ENCODE measurements around the gene HOGA1. TPM values are rescaled to one million over a fixed set of nuclear protein-coding genes. Genes with fewer than 3 reads are reported as not detected.
"Not testable (repeated sequence)": the region's sequence is repeated elsewhere in the genome, so short reads cannot be mapped to it uniquely, and the experiment has no call there.

The HOGA1 gene
- total and polyA plus RNA-seq, 2 experiments from 2014 or later = 0.15 TPM; not detected in 1

GRCh38 chr10:97642471-97643159, 58.4 kb downstream of the HOGA1 start:
- ATAC-seq = not testable (repeated sequence)
- H3K79me2 ChIP-seq (replicated peaks; ENCODE audit: insufficient read depth) = peaks cover 63% of the 10 kb centered on the region

DNA sequence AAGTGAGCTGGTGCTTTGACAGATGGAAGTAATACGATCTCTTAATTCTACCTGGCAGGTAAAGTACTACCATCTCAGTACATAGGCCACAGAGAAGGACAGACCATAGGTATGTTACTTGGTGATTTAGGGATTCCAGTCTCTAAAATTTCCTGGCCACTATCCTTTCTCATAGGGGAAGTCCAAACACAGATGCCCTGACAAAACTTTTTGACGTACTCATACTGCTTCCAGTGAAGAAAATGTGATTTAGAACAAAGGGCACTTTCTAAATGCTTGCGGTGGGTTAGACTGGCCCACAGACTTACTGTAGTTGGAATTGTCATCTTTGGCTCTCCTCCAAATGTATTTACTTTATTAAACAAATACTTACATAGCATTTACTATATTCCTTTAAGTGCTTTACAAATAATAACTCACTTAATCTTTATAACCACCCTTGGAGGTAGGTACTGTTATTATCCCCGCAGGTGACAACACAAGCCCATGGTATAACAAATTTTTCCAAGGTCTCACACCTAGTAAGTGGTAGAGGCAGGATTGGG, 59.3 kb downstream of the HOGA1 start:
- no peak overlapping the region for H3K27ac ChIP-seq (ENCODE audit: low read depth)
- H2AFZ ChIP-seq = no peak overlapping the region
- Mint-ChIP-seq H3K4me3 (peak overlapping the region; percentile 56; the same call in 1 of the 3 replicates), H3K36me3 (ENCODE audit: low read depth) (peaks cover 31% of the 10 kb centered on the region), H3K27ac (0 out of 2 replicates have a peak overlapping the region, but pooled peaks have one; percentile 42), H3K27me3 (ENCODE audit: insufficient read depth, low read depth, poor library complexity) (peaks cover 11% of the 10 kb centered on the region), H3K4me1 (peaks cover 32% of the 10 kb centered on the region), H3K9me3 (peaks cover 2% of the 10 kb centered on the region; the same call in 2 of the 3 replicates)
- peaks cover 27% of the 10 kb centered on the region for H4K20me1 ChIP-seq (replicated peaks; ENCODE audit: insufficient read depth)
- DNase-seq (ENCODE audit: low spot score) = no peak
- ATAC-seq = no peak
- H3K4me2 ChIP-seq = no peak overlapping the region
- TF ChIP-seq CTCF (conservative IDR thresholded peaks at IDR 0.05; ENCODE audit: low read depth in 2 of 2) (no peak), ZNF114 (CRISPR knock-in tag; IDR thresholded peaks at IDR 0.05) (no peak), CREB1 (CRISPR knock-in tag; IDR thresholded peaks at IDR 0.05; ENCODE audit: low read depth) (no peak)
- H3K27me3 ChIP-seq (ENCODE audit: insufficient read depth) = no peaks in the 10 kb centered on the region
- peaks cover 18% of the 10 kb centered on the region; the same call in 1 of the 2 replicates for H3K4me1 ChIP-seq (ENCODE audit: insufficient read depth)
- no peak overlapping the region for H3K4me3 ChIP-seq
- H3K9me2 ChIP-seq (ENCODE audit: insufficient read depth) = no peaks in the 10 kb centered on the region
- H3F3A ChIP-seq (replicated peaks; ENCODE audit: low read depth) = no peaks in the 10 kb centered on the region
- H3K36me3 ChIP-seq (ENCODE audit: insufficient read depth) = peaks cover 5% of the 10 kb centered on the region
- peaks cover 65% of the 10 kb centered on the region for H3K79me2 ChIP-seq (replicated peaks; ENCODE audit: insufficient read depth)

More at GRCh38 chr10:97642471-97643159, 58.4 kb downstream of the HOGA1 start:
- H4K20me1 ChIP-seq (replicated peaks; ENCODE audit: insufficient read depth) = peaks cover 24% of the 10 kb centered on the region
- not testable (repeated sequence) for H3K27me3 ChIP-seq (ENCODE audit: insufficient read depth); DNase-seq (ENCODE audit: low spot score); H3K36me3 ChIP-seq (ENCODE audit: insufficient read depth); H3K9me3 Mint-ChIP-seq; H3F3A ChIP-seq (replicated peaks; ENCODE audit: low read depth); H3K4me1 ChIP-seq (ENCODE audit: insufficient read depth); H3K9me2 ChIP-seq (ENCODE audit: insufficient read depth); H2AFZ ChIP-seq; H3K27ac ChIP-seq (ENCODE audit: low read depth); H3K27ac Mint-ChIP-seq
- peak overlapping the region; percentile 86; the same call in 1 of the 2 replicates for H3K4me2 ChIP-seq
- Mint-ChIP-seq H3K36me3 (ENCODE audit: low read depth) (peaks cover 31% of the 10 kb centered on the region), H3K27me3 (ENCODE audit: insufficient read depth, low read depth, poor library complexity) (peaks cover 11% of the 10 kb centered on the region), H3K4me1 (peaks cover 25% of the 10 kb centered on the region), H3K4me3 (peak overlapping the region; percentile 97)
- peak overlapping the region; percentile 92; the same call in 1 of the 2 replicates for H3K4me3 ChIP-seq

- Mint-ChIP-seq H3K4me3 (no peak overlapping the region; the same call in 2 of the 3 replicates), H3K4me1 (peaks cover 43% of the 10 kb centered on the region), H3K27me3 (ENCODE audit: insufficient read depth, low read depth, poor library complexity) (peaks cover 8% of the 10 kb centered on the region), H3K36me3 (ENCODE audit: low read depth) (peaks cover 31% of the 10 kb centered on the region), H3K27ac (no peak overlapping the region), H3K9me3 (peaks cover 2% of the 10 kb centered on the region; the same call in 1 of the 3 replicates)
- no peak overlapping the region for H3K4me2 ChIP-seq
- peaks cover 5% of the 10 kb centered on the region for H3K36me3 ChIP-seq (ENCODE audit: insufficient read depth)
- H3K4me1 ChIP-seq (ENCODE audit: insufficient read depth) = peaks cover 32% of the 10 kb centered on the region; the same call in 1 of the 2 replicates
- H2AFZ ChIP-seq = no peak overlapping the region
- DNase-seq (ENCODE audit: low spot score) (no peak), ATAC-seq (no peak)
- no peaks in the 10 kb centered on the region for H3K9me2 ChIP-seq (ENCODE audit: insufficient read depth)
- no peaks in the 10 kb centered on the region for H3F3A ChIP-seq (replicated peaks; ENCODE audit: low read depth)
- H3K79me2 ChIP-seq (replicated peaks; ENCODE audit: insufficient read depth) = peaks cover 75% of the 10 kb centered on the region
- no peak overlapping the region for H3K4me3 ChIP-seq
- H3K27ac ChIP-seq (ENCODE audit: low read depth) = no peak overlapping the region
- H3K27me3 ChIP-seq (ENCODE audit: insufficient read depth) = no peaks in the 10 kb centered on the region
- peaks cover 30% of the 10 kb centered on the region for H4K20me1 ChIP-seq (replicated peaks; ENCODE audit: insufficient read depth)
- TF ChIP-seq STAT1 (IDR thresholded peaks at IDR 0.05; ENCODE audit: unreplicated experiment) (no peak), ZNF114 (CRISPR knock-in tag; IDR thresholded peaks at IDR 0.05) (no peak), JUNB (IDR thresholded peaks at IDR 0.05; ENCODE audit: unreplicated experiment) (no peak), ZNF331 (CRISPR knock-in tag; IDR thresholded peaks at IDR 0.05; ENCODE audit: low read depth) (no peak), ETS1 (IDR thresholded peaks at IDR 0.05) (no peak), CTCF (conservative IDR thresholded peaks at IDR 0.05; ENCODE audit: low read depth in 2 of 2) (no peak), CREB1 (CRISPR knock-in tag; IDR thresholded peaks at IDR 0.05; ENCODE audit: low read depth) (no peak), POLR2AphosphoS5 (IDR thresholded peaks at IDR 0.05; ENCODE audit: low read depth) (no peak), EZH2 (IDR thresholded peaks at IDR 0.05; ENCODE audit: low read depth, unreplicated experiment) (no peak), NANOG (IDR thresholded peaks at IDR 0.05; ENCODE audit: borderline replicate concordance) (no peak), EZH2phosphoT487 (IDR thresholded peaks at IDR 0.05; ENCODE audit: unreplicated experiment) (no peak)
Observed at GRCh38 chr10:97644936-97645335, 60.7 kb downstream of the HOGA1 start.

Measured in GM23338 (cell line).